SK-N-SH (cell line): Measurements from ENCODE around the gene MTCL3.
"Not testable (repeated sequence)": the region's sequence is repeated elsewhere in the genome, so short reads cannot be mapped to it uniquely, and the experiment has no call there.

ENCODE experiments used
- CTCF ChIA-PET: fragments of 300-600, 350-600 bp; formaldehyde crosslinking; extraction: SDS; loops from one replicate; lab custom pipeline; 2021; lab: Yijun Ruan, JAX
- POLR2A ChIA-PET: fragments of 350-600 bp; sonication (Branson Sonifier 250); formaldehyde crosslinking; extraction: SDS; loops from one replicate; lab custom pipeline; 2020; ENCODE audit warnings: antibody characterized with exemption, inconsistent platforms; lab: Yijun Ruan, JAX
- DNase-seq: peaks from one replicate; pipeline ENCODE4 v3.0.0; 2012
- H2AFZ ChIP-seq: fragments of 200-600 bp; sonication (generic); 2 replicates; pipeline ENCODE4 v1.8.1; 2016; ENCODE audit warnings: antibody characterized with exemption, mild to moderate bottlenecking, low read depth
- H3F3A ChIP-seq: fragments of 200-600 bp; sonication (generic); replicated peaks from 2 replicates; pipeline ENCODE3; 2016; ENCODE audit warnings: antibody characterized with exemption, mild to moderate bottlenecking; ENCODE audit not compliant: insufficient read depth
- H3K27ac ChIP-seq, 2 experiments: fragments of 200-500 bp in 1 of 2; fragments of 200-600 bp in 1 of 2; sonication (Bioruptor generic) in 1 of 2; sonication (generic), shearing (Covaris generic) in 1 of 2; 2 replicates each; pipeline versions ENCODE4 v1.5.1 to v1.6.1; 2014 to 2016; ENCODE audit warnings: low read depth in 2 of 2, inconsistent platforms in 1 of 2, low read length in 1 of 2, mild to moderate bottlenecking in 1 of 2, mixed read lengths in 1 of 2
- H3K27me3 ChIP-seq: fragments of 200-600 bp; sonication (generic), shearing (Covaris generic); 2 replicates; pipeline ENCODE4 v1.6.1; 2016; ENCODE audit warnings: mixed run types; ENCODE audit not compliant: insufficient read depth
- H3K36me3 ChIP-seq, 2 experiments: fragments of 200-500 bp in 1 of 2; fragments of 200-600 bp in 1 of 2; sonication (Bioruptor generic) in 1 of 2; sonication (generic) in 1 of 2; replicated peaks in 1 of 2; 2 replicates each; pipeline versions ENCODE3 to v1.5.1; 2014 to 2016; ENCODE audit warnings: low read length in 1 of 2, mild to moderate bottlenecking in 1 of 2; ENCODE audit not compliant: insufficient read depth in 2 of 2, control insufficient read depth in 1 of 2
- H3K4me1 ChIP-seq, 2 experiments: fragments of 200-500 bp in 1 of 2; fragments of 200-600 bp in 1 of 2; sonication (Bioruptor generic) in 1 of 2; sonication (generic), shearing (Covaris generic) in 1 of 2; 2 replicates each; pipeline versions ENCODE4 v1.5.1 to v1.6.1; 2014 to 2016; ENCODE audit warnings: low read depth in 1 of 2, low read length in 1 of 2, mixed run types in 1 of 2; ENCODE audit not compliant: insufficient read depth in 2 of 2, control insufficient read depth in 1 of 2
- H3K4me2 ChIP-seq: fragments of 200-600 bp; sonication (generic), shearing (Covaris generic); 2 replicates; pipeline ENCODE4 v1.6.1; 2017; ENCODE audit warnings: mixed run types
- H3K4me3 ChIP-seq, 2 experiments: fragments of 200-500 bp in 1 of 2; fragments of 200-600 bp in 1 of 2; sonication (Bioruptor generic) in 1 of 2; sonication (generic), shearing (Covaris generic) in 1 of 2; 2 replicates each; pipeline versions ENCODE4 v1.5.1 to v1.8.1; 2014 to 2016; ENCODE audit warnings: low read depth in 2 of 2, inconsistent platforms in 1 of 2, low read length in 1 of 2, mild to moderate bottlenecking in 1 of 2, mixed read lengths in 1 of 2, moderate library complexity in 1 of 2
- H3K79me2 ChIP-seq: fragments of 200-600 bp; sonication (generic); 2 replicates; pipeline ENCODE4 v1.8.1; 2017; ENCODE audit warnings: mild to moderate bottlenecking; ENCODE audit not compliant: insufficient read depth
- H3K9ac ChIP-seq: fragments of 200-600 bp; sonication (generic); 2 replicates; pipeline ENCODE4 v1.6.1; 2017; ENCODE audit warnings: mixed run types
- H3K9me2 ChIP-seq: fragments of 200-600 bp; sonication (generic); 2 replicates; pipeline ENCODE4 v1.6.1; 2017; ENCODE audit warnings: mixed run types
- H3K9me3 ChIP-seq: fragments of 200-600 bp; sonication (generic); 2 replicates; pipeline ENCODE4 v1.6.1; 2017; ENCODE audit warnings: mixed run types, mild to moderate bottlenecking, moderate library complexity
- H4K20me1 ChIP-seq: fragments of 200-600 bp; sonication (generic); 2 replicates; pipeline ENCODE4 v1.6.1; 2017; ENCODE audit warnings: mild to moderate bottlenecking, mixed run types; ENCODE audit not compliant: insufficient read depth
- CHD2 ChIP-seq: fragments of 150-350 bp; IDR thresholded peaks from 2 replicates; pipeline ENCODE4 v1.6.1; 2018; ENCODE audit warnings: low read length; ENCODE audit not compliant: partially characterized antibody
- MAX ChIP-seq: IDR thresholded peaks from 2 replicates; pipeline ENCODE4 v1.4.0; 2012; ENCODE audit warnings: low read depth
- NFIC ChIP-seq: IDR thresholded peaks from 2 replicates; pipeline ENCODE4 v1.4.0; 2012; ENCODE audit warnings: borderline replicate concordance
- RXRA ChIP-seq: IDR thresholded peaks from 2 replicates; pipeline ENCODE4 v1.4.0; 2012; ENCODE audit warnings: low read depth, mild to moderate bottlenecking, borderline replicate concordance
- SIN3A ChIP-seq: IDR thresholded peaks from 2 replicates; pipeline ENCODE4 v1.6.1; 2012; ENCODE audit warnings: low read depth, mild to moderate bottlenecking, low read length, moderate library complexity, borderline replicate concordance
- USF1 ChIP-seq: IDR thresholded peaks from 2 replicates; pipeline ENCODE4 v1.4.0; 2012; ENCODE audit warnings: low read depth, borderline replicate concordance
- WGBS: methylation state at CpG from one replicate; pipeline ENCODE4 v1.1.6; 2017; ENCODE audit warnings: low lambda C conversion rate; 5-methylcytosine and 5-hydroxymethylcytosine counted together
- TF ChIP-seq, protein P1 (sequence below): IDR thresholded peaks from 2 replicates; pipeline ENCODE4; 2012
- TF ChIP-seq, protein P2 (sequence below): IDR thresholded peaks from 2 replicates; pipeline ENCODE4 v1.4.0; 2012; ENCODE audit warnings: low read depth, borderline replicate concordance

The MTCL3 gene

DNA sequence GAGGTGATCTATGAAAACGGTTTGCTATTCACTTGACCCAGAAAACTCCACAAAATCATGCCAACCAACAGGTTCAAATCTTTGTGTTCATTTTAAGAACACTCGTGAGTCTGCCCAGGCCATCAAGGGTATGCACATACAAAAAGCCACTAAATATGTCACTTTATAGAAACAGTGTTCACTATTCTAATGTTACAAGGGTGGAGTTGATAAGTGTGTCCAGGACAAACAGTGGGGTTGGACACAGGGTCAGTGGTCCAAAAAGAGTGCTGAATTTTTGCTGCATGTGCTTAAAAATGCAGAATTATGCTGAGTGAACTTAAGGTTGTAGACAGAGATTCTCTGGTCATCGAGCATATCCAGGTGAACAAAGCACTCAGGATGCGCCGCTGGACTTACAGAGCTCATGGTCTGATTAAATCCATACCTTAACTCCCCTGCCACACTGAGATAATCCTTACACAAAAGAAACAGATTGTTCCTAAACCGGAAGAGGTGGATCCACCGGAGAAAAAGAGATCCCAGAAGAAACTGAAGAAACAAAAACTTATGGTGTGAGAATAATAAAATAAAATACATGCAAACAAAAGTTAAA is 83.4 kb downstream of the MTCL3 start (continued):
- TF ChIP-seq, protein P1, sequence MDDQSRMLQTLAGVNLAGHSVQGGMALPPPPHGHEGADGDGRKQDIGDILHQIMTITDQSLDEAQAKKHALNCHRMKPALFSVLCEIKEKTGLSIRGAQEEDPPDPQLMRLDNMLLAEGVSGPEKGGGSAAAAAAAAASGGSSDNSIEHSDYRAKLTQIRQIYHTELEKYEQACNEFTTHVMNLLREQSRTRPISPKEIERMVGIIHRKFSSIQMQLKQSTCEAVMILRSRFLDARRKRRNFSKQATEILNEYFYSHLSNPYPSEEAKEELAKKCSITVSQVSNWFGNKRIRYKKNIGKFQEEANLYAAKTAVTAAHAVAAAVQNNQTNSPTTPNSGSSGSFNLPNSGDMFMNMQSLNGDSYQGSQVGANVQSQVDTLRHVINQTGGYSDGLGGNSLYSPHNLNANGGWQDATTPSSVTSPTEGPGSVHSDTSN, result no peak
- TF ChIP-seq, protein P2, sequence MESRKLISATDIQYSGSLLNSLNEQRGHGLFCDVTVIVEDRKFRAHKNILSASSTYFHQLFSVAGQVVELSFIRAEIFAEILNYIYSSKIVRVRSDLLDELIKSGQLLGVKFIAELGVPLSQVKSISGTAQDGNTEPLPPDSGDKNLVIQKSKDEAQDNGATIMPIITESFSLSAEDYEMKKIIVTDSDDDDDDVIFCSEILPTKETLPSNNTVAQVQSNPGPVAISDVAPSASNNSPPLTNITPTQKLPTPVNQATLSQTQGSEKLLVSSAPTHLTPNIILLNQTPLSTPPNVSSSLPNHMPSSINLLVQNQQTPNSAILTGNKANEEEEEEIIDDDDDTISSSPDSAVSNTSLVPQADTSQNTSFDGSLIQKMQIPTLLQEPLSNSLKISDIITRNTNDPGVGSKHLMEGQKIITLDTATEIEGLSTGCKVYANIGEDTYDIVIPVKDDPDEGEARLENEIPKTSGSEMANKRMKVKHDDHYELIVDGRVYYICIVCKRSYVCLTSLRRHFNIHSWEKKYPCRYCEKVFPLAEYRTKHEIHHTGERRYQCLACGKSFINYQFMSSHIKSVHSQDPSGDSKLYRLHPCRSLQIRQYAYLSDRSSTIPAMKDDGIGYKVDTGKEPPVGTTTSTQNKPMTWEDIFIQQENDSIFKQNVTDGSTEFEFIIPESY, result no peak
- TF ChIP-seq NFIC, result no peak

- ChIA-PET CTCF (no interaction called here), POLR2A (no interaction called here)
- Histone ChIP-seq H2AFZ (no peak overlapping the region), H3K79me2 (no peaks in the 10 kb centered on the region), H3K27me3 (no peaks in the 10 kb centered on the region), H4K20me1 (no peaks in the 10 kb centered on the region), H3K4me3 (no peak overlapping the region), H3K9me3 (no peaks in the 10 kb centered on the region; the same call in 1 of the 2 replicates)
- DNase-seq, result no peak
- TF ChIP-seq MAX, result no peak
- TF ChIP-seq CHD2, result no peak
- TF ChIP-seq SIN3A, result no peak
- TF ChIP-seq USF1, result no peak
- no peak for TF ChIP-seq RXRA
- TF ChIP-seq, all 33 proteins: peak for 0
- Histone ChIP-seq H3F3A (no peaks in the 10 kb centered on the region), H3K36me3 (peaks cover 0 to 5% of the 10 kb centered on the region in 2 experiments), H3K4me1 (peaks cover 0 to 3% of the 10 kb centered on the region in 2 experiments; a peak in 1 of 4 replicates), H3K9ac (no peak overlapping the region), H3K4me2 (no peak overlapping the region), H3K27ac (no peak overlapping the region), H3K9me2 (no peaks in the 10 kb centered on the region)
Observed at GRCh38 chr6:127434651-127435050, 84.5 kb downstream of the MTCL3 start.

DNA sequence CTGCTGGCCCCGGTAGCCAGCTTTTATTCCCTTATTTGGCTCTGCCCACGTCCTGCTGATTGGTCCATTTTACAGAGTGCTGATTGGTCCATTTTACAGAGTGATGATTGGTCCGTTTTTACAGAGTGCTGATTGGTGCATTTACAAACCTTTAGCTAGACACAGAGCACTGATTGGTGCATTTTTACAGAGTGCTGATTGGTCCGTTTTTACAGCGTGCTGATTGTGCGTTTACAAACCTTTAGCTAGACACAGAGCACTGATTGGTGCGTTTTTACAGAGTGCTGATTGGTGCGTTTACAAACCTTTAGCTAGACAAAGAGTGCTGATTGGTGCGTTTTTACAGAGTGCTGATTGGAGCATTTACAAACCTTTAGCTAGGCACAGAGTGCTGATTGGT is 90.6 kb downstream of the MTCL3 start:
- H4K20me1 ChIP-seq, H3K4me3 ChIP-seq, H3K36me3 ChIP-seq, H3K27me3 ChIP-seq, H2AFZ ChIP-seq, H3K79me2 ChIP-seq, H3K27ac ChIP-seq, H3F3A ChIP-seq, CTCF ChIA-PET, DNase-seq, POLR2A ChIA-PET, H3K9me3 ChIP-seq, H3K9ac ChIP-seq, H3K4me1 ChIP-seq, H3K4me2 ChIP-seq, H3K9me2 ChIP-seq: not testable (repeated sequence)
- 81% methylated on average over 9 of the region's 9 CpGs for whole genome bisulfite sequencing
